Measurements from ENCODE around the gene TRERF1.

Gene TRERF1

GRCh38 chr6:42366011-42366705, 85.6 kb downstream of the TRERF1 start:
- no peak for DNase-seq (ENCODE audit: low read depth, low spot score)

GRCh38 chr6:42365021-42365420, 86.7 kb downstream of the TRERF1 start:
- no peak for DNase-seq (ENCODE audit: low read depth, low spot score)

- no peak for DNase-seq (ENCODE audit: low read depth, low spot score)
Measured at GRCh38 chr6:42363926-42364849, 87.5 kb downstream of the TRERF1 start.

- DNase-seq (ENCODE audit: low read depth, low spot score), result no peak
Measured at GRCh38 chr6:42361036-42361435, 90.7 kb downstream of the TRERF1 start.

GRCh38 chr6:42359021-42359420, 92.7 kb downstream of the TRERF1 start:
- DNase-seq (ENCODE audit: low read depth, low spot score), result no peak

- DNase-seq (ENCODE audit: low read depth, low spot score), result no peak
Measured at GRCh38 chr6:42355416-42355815, 96.3 kb downstream of the TRERF1 start.

GRCh38 chr6:42354702-42355101, 97.0 kb downstream of the TRERF1 start:
- no peak for DNase-seq (ENCODE audit: low read depth, low spot score)

- DNase-seq (ENCODE audit: low read depth, low spot score), result no peak
Measured at GRCh38 chr6:42352856-42353564, 98.7 kb downstream of the TRERF1 start.

GRCh38 chr6:42350911-42351310, 100.8 kb downstream of the TRERF1 start:
- DNase-seq (ENCODE audit: low read depth, low spot score), result no peak

- no peak for DNase-seq (ENCODE audit: low read depth, low spot score)
Measured at GRCh38 chr6:42349753-42350511, 101.8 kb downstream of the TRERF1 start.

GRCh38 chr6:42347456-42347855, 104.3 kb downstream of the TRERF1 start:
- DNase-seq (ENCODE audit: low read depth, low spot score), result no peak

- DNase-seq (ENCODE audit: low read depth, low spot score), result no peak
Measured at GRCh38 chr6:42345696-42346416, 105.9 kb downstream of the TRERF1 start.

- DNase-seq (ENCODE audit: low read depth, low spot score), result no peak
Measured at GRCh38 chr6:42344756-42345155, 107.0 kb downstream of the TRERF1 start.

- DNase-seq (ENCODE audit: low read depth, low spot score), result no peak
Measured at GRCh38 chr6:42341771-42342553, 109.8 kb downstream of the TRERF1 start.

GRCh38 chr6:42341221-42341620, 110.5 kb downstream of the TRERF1 start:
- no peak for DNase-seq (ENCODE audit: low read depth, low spot score)

- no peak for DNase-seq (ENCODE audit: low read depth, low spot score)
Measured at GRCh38 chr6:42340511-42340910, 111.2 kb downstream of the TRERF1 start.

- DNase-seq (ENCODE audit: low read depth, low spot score), result no peak
Measured at GRCh38 chr6:42339991-42340401, 111.7 kb downstream of the TRERF1 start.

- DNase-seq (ENCODE audit: low read depth, low spot score), result peak; percentile 76
Measured at GRCh38 chr6:42338744-42339222, 112.9 kb downstream of the TRERF1 start.

GRCh38 chr6:42337985-42338743, 113.6 kb downstream of the TRERF1 start:
- DNase-seq (ENCODE audit: low read depth, low spot score), result no peak
